Measurements from ENCODE around the gene GRAP. TPM values are rescaled to one million over a fixed set of nuclear protein-coding genes. Genes with fewer than 3 reads are reported as not detected.
A peak's percentile ranks its signal among the peaks of the same experiment; 100 is the strongest.
"Not testable (repeated sequence)": the region's sequence is repeated elsewhere in the genome, so short reads cannot be mapped to it uniquely, and the experiment has no call there.

The GRAP gene
- total RNA-seq, 2 donors from 2014 or later, result 1.6 to 3.2 TPM

GRCh38 chr17:19038007-19038406, 8.8 kb downstream of the GRAP start:
- H3K9me3 ChIP-seq; H3K4me3 ChIP-seq; H3K4me1 ChIP-seq (ENCODE audit: control insufficient read depth in 1 of 2, low read depth in 2 of 2); H3K27me3 ChIP-seq (replicated peaks; ENCODE audit: insufficient read depth); H3K36me3 ChIP-seq; ATAC-seq (ENCODE audit: insufficient number of reproducible peaks, low FRiP score, low read depth); H3K27ac ChIP-seq; DNase-seq (ENCODE audit: low spot score): not testable (repeated sequence)

DNA sequence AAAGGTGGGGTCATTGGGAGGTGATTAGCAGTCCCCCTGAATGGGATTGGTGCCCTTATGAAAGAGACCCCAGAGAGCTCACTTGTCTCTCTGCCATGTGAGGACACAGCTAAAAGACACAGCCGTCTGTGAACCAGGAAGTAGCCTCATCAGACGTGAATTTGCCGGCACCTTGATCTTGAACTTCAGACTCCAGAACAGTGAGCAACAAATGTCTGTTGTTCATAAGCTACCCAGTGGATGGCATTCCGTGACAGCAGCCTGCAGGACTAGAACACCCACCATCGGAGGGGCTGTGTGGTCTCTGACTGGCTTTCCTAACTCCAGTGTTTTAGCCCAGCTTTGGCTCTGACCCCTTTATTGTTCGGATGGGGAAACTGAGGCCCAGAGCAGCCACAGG, 9.2 kb downstream of the GRAP start:
- H3K27ac ChIP-seq; H3K4me3 ChIP-seq; H3K36me3 ChIP-seq; H3K9me3 ChIP-seq; DNase-seq (ENCODE audit: low spot score); ATAC-seq (ENCODE audit: insufficient number of reproducible peaks, low FRiP score, low read depth); H3K4me1 ChIP-seq (ENCODE audit: control insufficient read depth in 1 of 2, low read depth in 2 of 2); H3K27me3 ChIP-seq (replicated peaks; ENCODE audit: insufficient read depth): not testable (repeated sequence)

- not testable (repeated sequence) for H3K4me1 ChIP-seq (ENCODE audit: control insufficient read depth in 1 of 2, low read depth in 2 of 2); H3K27ac ChIP-seq; ATAC-seq (ENCODE audit: insufficient number of reproducible peaks, low FRiP score, low read depth); DNase-seq (ENCODE audit: low spot score); H3K9me3 ChIP-seq; H3K27me3 ChIP-seq (replicated peaks; ENCODE audit: insufficient read depth); H3K36me3 ChIP-seq; H3K4me3 ChIP-seq
Measured at GRCh38 chr17:19036186-19036585, 10.6 kb downstream of the GRAP start.

DNA sequence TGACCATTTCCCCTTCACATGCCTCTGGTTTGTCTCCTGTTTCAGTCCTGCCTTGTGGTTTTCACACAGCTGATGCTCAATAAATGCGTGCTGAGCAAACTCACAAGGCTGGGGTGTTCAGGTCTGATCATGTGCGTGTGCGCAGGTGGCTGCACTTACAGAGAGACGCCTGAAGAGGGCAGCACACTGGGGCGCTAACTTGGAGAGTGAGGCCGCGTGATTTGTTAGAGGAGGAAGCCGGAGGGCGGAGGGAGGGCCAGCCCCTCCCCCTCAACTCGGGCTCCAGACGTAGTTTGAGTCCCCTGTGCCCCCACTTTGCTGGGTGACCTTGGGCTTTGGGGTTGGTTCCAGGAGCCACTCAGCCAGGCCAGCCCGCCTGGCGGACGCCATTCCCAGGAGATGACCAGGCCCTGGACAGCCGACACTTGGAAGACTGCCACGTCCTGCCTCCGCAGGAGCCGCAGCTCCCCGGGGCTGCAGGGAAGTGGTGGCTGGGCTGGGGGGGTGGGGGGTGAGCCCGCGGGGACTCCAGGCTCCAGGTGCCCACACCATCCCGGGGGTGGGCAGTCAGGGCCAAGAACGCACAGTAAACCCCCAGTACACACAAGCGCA, 14.3 kb downstream of the GRAP start:
- not testable (repeated sequence) for H3K27ac ChIP-seq; H3K4me1 ChIP-seq (ENCODE audit: control insufficient read depth in 1 of 2, low read depth in 2 of 2); H3K27me3 ChIP-seq (replicated peaks; ENCODE audit: insufficient read depth); DNase-seq (ENCODE audit: low spot score); H3K36me3 ChIP-seq; H3K9me3 ChIP-seq; H3K4me3 ChIP-seq
- peak; percentile 71 for ATAC-seq (ENCODE audit: insufficient number of reproducible peaks, low FRiP score, low read depth)

DNA sequence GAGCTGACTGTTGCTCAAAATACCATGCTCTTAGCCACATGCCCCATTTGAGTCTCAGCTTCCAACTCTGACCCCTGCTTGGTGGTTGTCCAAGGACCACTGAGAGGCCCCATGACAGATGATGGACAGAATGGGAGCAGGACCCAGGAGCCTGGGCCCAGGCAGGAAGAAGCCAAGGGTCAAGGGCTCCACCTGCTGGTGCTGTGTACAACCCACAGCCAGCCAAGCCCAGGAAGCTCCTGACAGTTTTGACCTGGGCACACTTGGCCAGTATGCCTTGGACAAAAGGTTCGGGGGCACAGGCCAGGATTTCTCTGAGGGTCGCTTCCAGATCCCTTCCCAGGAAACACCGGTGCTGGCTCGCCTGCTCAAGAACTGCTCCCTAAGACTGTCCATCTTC, 15.0 kb downstream of the GRAP start:
- DNase-seq (ENCODE audit: low spot score), result peak; percentile 1
- H3K27me3 ChIP-seq (replicated peaks; ENCODE audit: insufficient read depth); H3K36me3 ChIP-seq; H3K9me3 ChIP-seq; H3K4me3 ChIP-seq; H3K27ac ChIP-seq; H3K4me1 ChIP-seq (ENCODE audit: control insufficient read depth in 1 of 2, low read depth in 2 of 2): not testable (repeated sequence)
- ATAC-seq (ENCODE audit: insufficient number of reproducible peaks, low FRiP score, low read depth), result peak; percentile 61
- TF ChIP-seq, protein P1, sequence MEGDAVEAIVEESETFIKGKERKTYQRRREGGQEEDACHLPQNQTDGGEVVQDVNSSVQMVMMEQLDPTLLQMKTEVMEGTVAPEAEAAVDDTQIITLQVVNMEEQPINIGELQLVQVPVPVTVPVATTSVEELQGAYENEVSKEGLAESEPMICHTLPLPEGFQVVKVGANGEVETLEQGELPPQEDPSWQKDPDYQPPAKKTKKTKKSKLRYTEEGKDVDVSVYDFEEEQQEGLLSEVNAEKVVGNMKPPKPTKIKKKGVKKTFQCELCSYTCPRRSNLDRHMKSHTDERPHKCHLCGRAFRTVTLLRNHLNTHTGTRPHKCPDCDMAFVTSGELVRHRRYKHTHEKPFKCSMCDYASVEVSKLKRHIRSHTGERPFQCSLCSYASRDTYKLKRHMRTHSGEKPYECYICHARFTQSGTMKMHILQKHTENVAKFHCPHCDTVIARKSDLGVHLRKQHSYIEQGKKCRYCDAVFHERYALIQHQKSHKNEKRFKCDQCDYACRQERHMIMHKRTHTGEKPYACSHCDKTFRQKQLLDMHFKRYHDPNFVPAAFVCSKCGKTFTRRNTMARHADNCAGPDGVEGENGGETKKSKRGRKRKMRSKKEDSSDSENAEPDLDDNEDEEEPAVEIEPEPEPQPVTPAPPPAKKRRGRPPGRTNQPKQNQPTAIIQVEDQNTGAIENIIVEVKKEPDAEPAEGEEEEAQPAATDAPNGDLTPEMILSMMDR (IDR thresholded peaks at IDR 0.05), result peak; percentile 40

DNA sequence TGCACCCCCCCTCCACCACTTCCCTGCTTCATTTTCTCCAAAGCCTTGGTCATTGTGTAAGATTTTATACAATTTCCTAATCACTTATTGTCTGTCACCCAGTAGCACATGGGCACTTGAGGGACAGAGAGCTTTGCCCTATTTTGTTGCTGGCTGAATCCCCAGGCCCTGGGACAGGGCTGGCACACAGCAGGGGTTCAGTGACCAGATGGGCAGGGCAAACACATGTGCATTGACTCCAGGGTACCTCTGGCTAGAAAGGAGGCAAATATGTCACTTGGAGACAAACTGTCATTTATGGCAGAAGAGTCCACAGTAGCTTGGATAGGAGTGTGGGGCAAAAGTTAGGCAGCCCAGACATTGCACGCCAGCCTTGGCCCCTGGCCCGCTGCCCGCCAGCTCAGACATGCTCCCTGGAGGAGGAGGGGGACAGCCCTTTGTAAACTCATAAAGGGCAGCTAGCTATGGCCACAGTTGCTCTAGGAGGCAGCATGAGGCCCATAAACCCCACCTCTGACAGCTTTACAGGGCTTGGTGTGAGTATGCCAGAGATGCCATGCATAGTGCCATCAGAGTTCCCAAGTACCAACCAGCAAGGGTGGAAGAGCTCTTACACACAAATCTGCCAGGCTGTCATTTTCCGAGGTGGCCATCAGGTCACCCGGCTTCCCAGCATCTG, 15.8 kb downstream of the GRAP start:
- H3K27me3 ChIP-seq (replicated peaks; ENCODE audit: insufficient read depth); H3K4me3 ChIP-seq; DNase-seq (ENCODE audit: low spot score); H3K4me1 ChIP-seq (ENCODE audit: control insufficient read depth in 1 of 2, low read depth in 2 of 2); ATAC-seq (ENCODE audit: insufficient number of reproducible peaks, low FRiP score, low read depth); H3K9me3 ChIP-seq; H3K36me3 ChIP-seq; H3K27ac ChIP-seq: not testable (repeated sequence)

DNA sequence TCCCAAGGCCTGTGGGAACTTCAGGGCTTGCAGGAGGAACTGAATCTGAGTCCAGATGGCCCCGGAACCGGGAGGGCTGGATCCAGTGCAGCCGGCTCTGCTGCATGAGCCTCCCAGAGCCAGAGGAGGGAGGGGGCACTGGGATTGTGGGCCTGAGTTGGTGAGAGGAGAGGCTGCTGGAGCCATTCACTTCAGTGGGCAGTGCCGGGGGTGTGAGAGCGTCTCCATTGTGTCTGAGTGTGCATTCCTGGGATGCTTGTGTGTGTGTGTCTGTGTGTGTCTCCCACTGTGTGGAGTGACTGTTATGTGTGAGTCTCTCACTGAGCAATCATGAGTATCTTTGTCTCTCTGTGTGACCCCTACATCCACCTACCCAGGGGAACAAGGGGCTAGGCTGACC, 17.0 kb downstream of the GRAP start:
- ATAC-seq (ENCODE audit: insufficient number of reproducible peaks, low FRiP score, low read depth); H3K36me3 ChIP-seq; H3K27ac ChIP-seq; H3K27me3 ChIP-seq (replicated peaks; ENCODE audit: insufficient read depth); H3K4me3 ChIP-seq; H3K4me1 ChIP-seq (ENCODE audit: control insufficient read depth in 1 of 2, low read depth in 2 of 2); DNase-seq (ENCODE audit: low spot score); H3K9me3 ChIP-seq: not testable (repeated sequence)

GRCh38 chr17:19028671-19029070, 18.1 kb downstream of the GRAP start:
- not testable (repeated sequence) for H3K9me3 ChIP-seq; ATAC-seq (ENCODE audit: insufficient number of reproducible peaks, low FRiP score, low read depth); H3K4me3 ChIP-seq; H3K27me3 ChIP-seq (replicated peaks; ENCODE audit: insufficient read depth); H3K4me1 ChIP-seq (ENCODE audit: control insufficient read depth in 1 of 2, low read depth in 2 of 2); H3K27ac ChIP-seq; H3K36me3 ChIP-seq; DNase-seq (ENCODE audit: low spot score)

Data from thoracic aorta (tissue), 2 donors.